Hepatocyte (in vitro differentiated cells): ENCODE measurements around the gene EPHA2. TPM values are rescaled to one million over a fixed set of nuclear protein-coding genes. Genes with fewer than 3 reads are reported as not detected.

Experiments used
- DNase-seq: peaks from one replicate; pipeline ENCODE4 v3.0.0-alpha.2; 2016; ENCODE audit warnings: low spot score
- H2AFZ ChIP-seq: fragments of 200-600 bp; sonication (generic); 2 replicates; pipeline ENCODE4 v1.6.0; 2016; ENCODE audit warnings: antibody characterized with exemption, mild to moderate bottlenecking
- H3K27ac ChIP-seq: fragments of 200-600 bp; sonication (generic); 2 replicates; pipeline ENCODE4 v1.5.1; 2016; ENCODE audit warnings: mild to moderate bottlenecking
- H3K27me3 ChIP-seq: fragments of 200-600 bp; sonication (generic); 2 replicates; pipeline ENCODE4 v1.6.1; 2016
- H3K36me3 ChIP-seq: fragments of 200-600 bp; sonication (generic); replicated peaks from 2 replicates; pipeline ENCODE4 v1.5.1; 2016; ENCODE audit warnings: low read depth; ENCODE audit not compliant: insufficient read depth
- H3K4me1 ChIP-seq: fragments of 200-600 bp; sonication (generic); 2 replicates; pipeline ENCODE4 v1.5.1; 2016; ENCODE audit warnings: mild to moderate bottlenecking, moderate library complexity; ENCODE audit not compliant: insufficient read depth
- H3K4me2 ChIP-seq: fragments of 200-600 bp; sonication (generic); 2 replicates; pipeline ENCODE4 v1.6.0; 2016
- H3K4me3 ChIP-seq: fragments of 200-600 bp; sonication (generic); 2 replicates; pipeline ENCODE4 v1.5.1; 2016; ENCODE audit warnings: mild to moderate bottlenecking
- H3K79me2 ChIP-seq: fragments of 200-600 bp; sonication (generic); 2 replicates; pipeline ENCODE4 v1.6.0; 2017; ENCODE audit warnings: mild to moderate bottlenecking
- H3K9me2 ChIP-seq: fragments of 200-600 bp; sonication (generic); replicated peaks from 2 replicates; pipeline ENCODE4 v1.6.0; 2017; ENCODE audit warnings: mild to moderate bottlenecking; ENCODE audit not compliant: insufficient read depth
- H3K9me3 ChIP-seq: fragments of 200-600 bp; sonication (generic); 2 replicates; pipeline ENCODE4 v1.5.1; 2016; ENCODE audit warnings: low read depth, mild to moderate bottlenecking
- H4K20me1 ChIP-seq: fragments of 200-600 bp; sonication (generic); 2 replicates; pipeline ENCODE4 v1.6.0; 2016; ENCODE audit warnings: mild to moderate bottlenecking; ENCODE audit not compliant: insufficient read depth, poor library complexity, severe bottlenecking
- EZH2 ChIP-seq: fragments of 200-600 bp; sonication (generic); IDR thresholded peaks from 2 replicates; pipeline ENCODE4 v1.6.1; 2016; ENCODE audit warnings: antibody characterized with exemption, mild to moderate bottlenecking, borderline replicate concordance
- EZH2phosphoT487 ChIP-seq: fragments of 200-600 bp; sonication (generic); IDR thresholded peaks from one replicate; pipeline ENCODE4 v1.6.1; 2018; ENCODE audit warnings: antibody characterized with exemption, mild to moderate bottlenecking, low read depth, moderate library complexity; ENCODE audit not compliant: unreplicated experiment, severe bottlenecking
- WGBS: methylation state at CpG from one replicate; pipeline ENCODE4 v1.1.6; 2016; ENCODE audit warnings: low lambda C conversion rate; ENCODE audit errors: missing lambda C conversion rate; 5-methylcytosine and 5-hydroxymethylcytosine counted together
- polyA plus RNA-seq: library from polyadenylated mRNA; unstranded; fragments of >200 nt; fragmentation: Nextera tagmentation; extraction: Ambion mirVana; gene quantifications from 2 replicates; pipeline ENCODE4 v1.2.1, GENCODE V29; 2016
- total RNA-seq: library from RNA; depleted of rRNA; stranded (reverse); fragments of >200 nt; gene quantifications from 2 replicates; pipeline ENCODE4 v1.2.3, GENCODE V29; 2014
- TF ChIP-seq, protein P1 (sequence below): fragments of 200-600 bp; sonication (generic); IDR thresholded peaks from 2 replicates; pipeline ENCODE4 v1.5.1; 2016; ENCODE audit warnings: antibody characterized with exemption, mild to moderate bottlenecking; ENCODE audit not compliant: poor library complexity

EPHA2 gene
- total and polyA plus RNA-seq, 2 experiments from 2014 or later = 20.4 to 27.3 TPM

GRCh38 chr1:16129921-16130543, 25.8 kb downstream of the EPHA2 start:
- TF ChIP-seq, protein P1, sequence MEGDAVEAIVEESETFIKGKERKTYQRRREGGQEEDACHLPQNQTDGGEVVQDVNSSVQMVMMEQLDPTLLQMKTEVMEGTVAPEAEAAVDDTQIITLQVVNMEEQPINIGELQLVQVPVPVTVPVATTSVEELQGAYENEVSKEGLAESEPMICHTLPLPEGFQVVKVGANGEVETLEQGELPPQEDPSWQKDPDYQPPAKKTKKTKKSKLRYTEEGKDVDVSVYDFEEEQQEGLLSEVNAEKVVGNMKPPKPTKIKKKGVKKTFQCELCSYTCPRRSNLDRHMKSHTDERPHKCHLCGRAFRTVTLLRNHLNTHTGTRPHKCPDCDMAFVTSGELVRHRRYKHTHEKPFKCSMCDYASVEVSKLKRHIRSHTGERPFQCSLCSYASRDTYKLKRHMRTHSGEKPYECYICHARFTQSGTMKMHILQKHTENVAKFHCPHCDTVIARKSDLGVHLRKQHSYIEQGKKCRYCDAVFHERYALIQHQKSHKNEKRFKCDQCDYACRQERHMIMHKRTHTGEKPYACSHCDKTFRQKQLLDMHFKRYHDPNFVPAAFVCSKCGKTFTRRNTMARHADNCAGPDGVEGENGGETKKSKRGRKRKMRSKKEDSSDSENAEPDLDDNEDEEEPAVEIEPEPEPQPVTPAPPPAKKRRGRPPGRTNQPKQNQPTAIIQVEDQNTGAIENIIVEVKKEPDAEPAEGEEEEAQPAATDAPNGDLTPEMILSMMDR = no peak
- TF ChIP-seq EZH2phosphoT487 = no peak
- TF ChIP-seq EZH2 = no peak
- no peaks in the 10 kb centered on the region for H3K4me1 ChIP-seq
- WGBS = 95% methylated on average over 16 of the region's 16 CpGs
- no peak overlapping the region for H2AFZ ChIP-seq
- H4K20me1 ChIP-seq = no peaks in the 10 kb centered on the region
- no peaks in the 10 kb centered on the region for H3K9me3 ChIP-seq
- H3K36me3 ChIP-seq = no peaks in the 10 kb centered on the region
- no peaks in the 10 kb centered on the region for H3K27me3 ChIP-seq
- no peaks in the 10 kb centered on the region for H3K9me2 ChIP-seq
- no peak for DNase-seq
- no peak overlapping the region for H3K27ac ChIP-seq
- no peaks in the 10 kb centered on the region for H3K79me2 ChIP-seq
- no peak overlapping the region for H3K4me2 ChIP-seq
- no peak overlapping the region for H3K4me3 ChIP-seq

GRCh38 chr1:16129316-16129715, 26.6 kb downstream of the EPHA2 start:
- no peaks in the 10 kb centered on the region for H3K9me3 ChIP-seq
- DNase-seq = no peak
- TF ChIP-seq, protein P1 = no peak
- TF ChIP-seq EZH2 (no peak), EZH2phosphoT487 (no peak)
- no peak overlapping the region for H3K27ac ChIP-seq
- no peaks in the 10 kb centered on the region for H4K20me1 ChIP-seq
- no peaks in the 10 kb centered on the region for H3K36me3 ChIP-seq
- no peaks in the 10 kb centered on the region for H3K9me2 ChIP-seq
- no peak overlapping the region for H2AFZ ChIP-seq
- H3K4me3 ChIP-seq = no peak overlapping the region
- no peaks in the 10 kb centered on the region for H3K4me1 ChIP-seq
- no peaks in the 10 kb centered on the region for H3K27me3 ChIP-seq
- H3K79me2 ChIP-seq = no peaks in the 10 kb centered on the region
- H3K4me2 ChIP-seq = no peak overlapping the region
- 99% methylated on average over 12 of the region's 19 CpGs for WGBS

DNA sequence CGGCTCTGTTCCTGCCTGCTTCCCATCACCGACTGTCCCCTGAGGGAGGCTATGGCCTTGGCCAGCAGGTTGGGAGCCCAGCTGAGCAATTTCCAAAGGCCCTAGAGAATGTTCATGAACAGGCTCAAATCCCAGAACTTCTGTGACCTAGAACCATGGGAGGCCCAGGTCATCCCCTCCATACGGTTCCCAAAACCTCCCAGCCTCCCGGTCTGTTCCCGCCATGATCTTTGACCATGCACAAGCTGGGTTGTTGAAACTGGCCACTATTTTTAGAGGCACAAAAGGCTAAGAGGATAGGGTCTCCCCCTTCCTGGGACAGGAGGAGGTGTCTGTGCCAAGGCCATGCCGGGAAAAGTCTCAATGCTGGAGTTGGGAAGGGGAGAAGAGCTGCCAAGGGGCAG, 27.5 kb downstream of the EPHA2 start:
- H2AFZ ChIP-seq = no peak overlapping the region
- no peaks in the 10 kb centered on the region for H3K27me3 ChIP-seq
- no peaks in the 10 kb centered on the region for H3K4me1 ChIP-seq
- H3K9me2 ChIP-seq = no peaks in the 10 kb centered on the region
- 66% methylated on average over 6 of the region's 6 CpGs for WGBS
- H3K36me3 ChIP-seq = no peaks in the 10 kb centered on the region
- TF ChIP-seq EZH2 (no peak), EZH2phosphoT487 (no peak)
- TF ChIP-seq, protein P1 = no peak
- H3K9me3 ChIP-seq = no peaks in the 10 kb centered on the region
- H3K4me2 ChIP-seq = no peak overlapping the region
- H4K20me1 ChIP-seq = no peaks in the 10 kb centered on the region
- no peak overlapping the region for H3K4me3 ChIP-seq
- no peak for DNase-seq
- no peak overlapping the region for H3K27ac ChIP-seq
- H3K79me2 ChIP-seq = no peaks in the 10 kb centered on the region
